HepG2 (cell line): ENCODE measurements around the gene SEZ6L. TPM values are rescaled to one million over a fixed set of nuclear protein-coding genes. Genes with fewer than 3 reads are reported as not detected.

ENCODE experiments used
- CERS6 ChIP-seq: sonication (generic); formaldehyde crosslinking; IDR thresholded peaks from 2 replicates; pipeline ENCODE4 v1.5.0; 2020; ENCODE audit warnings: missing genetic modification reagents
- CHCHD3 ChIP-seq: sonication (generic); formaldehyde crosslinking; IDR thresholded peaks from 2 replicates; pipeline ENCODE4 v1.8.0; 2022; ENCODE audit warnings: mild to moderate bottlenecking, missing genetic modification reagents, moderate library complexity
- DZIP1 ChIP-seq: sonication (generic); formaldehyde crosslinking; IDR thresholded peaks from 2 replicates; pipeline ENCODE4 v1.5.0; 2020; ENCODE audit warnings: mild to moderate bottlenecking, missing genetic modification reagents
- ERF ChIP-seq: IDR thresholded peaks from 2 replicates; pipeline ENCODE4 v1.6.1; 2018; ENCODE audit warnings: missing biosample characterization, missing genetic modification reagents
- FOXA1 ChIP-seq, 2 experiments: fragments of 450-650 bp in 1 of 2; sonication (generic) in 1 of 2; formaldehyde crosslinking in 1 of 2; IDR thresholded peaks; 2 replicates each; pipeline versions ENCODE4 v1.4.0 to v1.6.1; 2016 to 2020; ENCODE audit warnings: missing genetic modification reagents in 1 of 2
- GTF3A ChIP-seq: sonication (generic); formaldehyde crosslinking; conservative IDR thresholded peaks from 2 replicates; pipeline ENCODE4 v1.4.0; 2020; ENCODE audit warnings: mild to moderate bottlenecking, missing genetic modification reagents
- HNF4G ChIP-seq, 2 experiments: sonication (generic) in 1 of 2; formaldehyde crosslinking in 1 of 2; IDR thresholded peaks; 2 replicates each; pipeline versions ENCODE4 v1.4.0 to v1.6.1; 2011 to 2020; ENCODE audit warnings: borderline replicate concordance in 2 of 2, low read depth in 2 of 2, mild to moderate bottlenecking in 2 of 2, low read length in 1 of 2, missing genetic modification reagents in 1 of 2, moderate library complexity in 1 of 2
- LRRFIP1 ChIP-seq: sonication (generic); formaldehyde crosslinking; conservative IDR thresholded peaks from 2 replicates; pipeline ENCODE4 v1.4.0; 2020; ENCODE audit warnings: missing genetic modification reagents
- MEF2D ChIP-seq: sonication (generic); formaldehyde crosslinking; IDR thresholded peaks from 2 replicates; pipeline ENCODE4 v1.5.1; 2020; ENCODE audit warnings: mild to moderate bottlenecking, missing genetic modification reagents
- TOE1 ChIP-seq: sonication (generic); formaldehyde crosslinking; IDR thresholded peaks from 2 replicates; pipeline ENCODE4 v1.4.0; 2020; ENCODE audit warnings: mild to moderate bottlenecking, missing genetic modification reagents
- ZNF292 ChIP-seq: sonication (generic); formaldehyde crosslinking; IDR thresholded peaks from 2 replicates; pipeline ENCODE4 v1.8.1; 2022; ENCODE audit warnings: mild to moderate bottlenecking, low read depth, missing genetic modification reagents, borderline replicate concordance
- ZNF549 ChIP-seq: sonication (generic); formaldehyde crosslinking; IDR thresholded peaks from 2 replicates; pipeline ENCODE4 v1.5.0; 2020; ENCODE audit warnings: missing genetic modification reagents
- ZNF710 ChIP-seq: sonication (generic); formaldehyde crosslinking; IDR thresholded peaks from 2 replicates; pipeline ENCODE4 v1.5.0; 2020; ENCODE audit warnings: mild to moderate bottlenecking, missing genetic modification reagents, borderline replicate concordance
- ZNF776 ChIP-seq: sonication (generic); formaldehyde crosslinking; IDR thresholded peaks from 2 replicates; pipeline ENCODE4 v1.4.0; 2020; ENCODE audit warnings: mild to moderate bottlenecking, missing genetic modification reagents
- polyA plus RNA-seq, 8 experiments: library from polyadenylated mRNA; depleted of rRNA in 3 of 8; stranded (reverse) in 7 of 8; unstranded in 1 of 8; fragments of >200 nt; fragmentation: Illumina TruSeq in 4 of 8; extraction: Trizol in 4 of 8; gene quantifications; 2 replicates each; pipeline versions ENCODE4 v1.2.1 to v1.2.3, GENCODE V29; 2011 to 2016; ENCODE audit warnings: low read depth in 4 of 8, missing spikeins in 1 of 8, mixed read lengths in 1 of 8; ENCODE audit not compliant: insufficient read depth in 1 of 8
- total RNA-seq, 5 experiments: library from RNA; depleted of rRNA; stranded (reverse); fragments of >200 nt; fragmentation: Illumina TruSeq; extraction: Trizol; gene quantifications; 2 replicates each; pipeline ENCODE4 v1.2.3, GENCODE V29; 2016; ENCODE audit warnings: low read depth in 1 of 5
- TF ChIP-seq, protein P1 (sequence below): sonication (generic); IDR thresholded peaks from 2 replicates; pipeline ENCODE4 v1.6.1; 2016; ENCODE audit warnings: low read depth, borderline replicate concordance
- TF ChIP-seq, protein P2 (sequence below), 2 experiments: sonication (generic) in 1 of 2; formaldehyde crosslinking in 1 of 2; IDR thresholded peaks; 2 replicates each; pipeline versions ENCODE4 v1.5.1 to v1.6.1; 2011 to 2020; ENCODE audit warnings: borderline replicate concordance in 1 of 2, low read depth in 1 of 2, low read length in 1 of 2, mild to moderate bottlenecking in 1 of 2, missing genetic modification reagents in 1 of 2, moderate library complexity in 1 of 2

SEZ6L gene
- total and polyA plus RNA-seq, 2 of the 13 experiments (the other 11 are each of a cell fraction or from before 2014, with no cell fraction given): not detected

DNA sequence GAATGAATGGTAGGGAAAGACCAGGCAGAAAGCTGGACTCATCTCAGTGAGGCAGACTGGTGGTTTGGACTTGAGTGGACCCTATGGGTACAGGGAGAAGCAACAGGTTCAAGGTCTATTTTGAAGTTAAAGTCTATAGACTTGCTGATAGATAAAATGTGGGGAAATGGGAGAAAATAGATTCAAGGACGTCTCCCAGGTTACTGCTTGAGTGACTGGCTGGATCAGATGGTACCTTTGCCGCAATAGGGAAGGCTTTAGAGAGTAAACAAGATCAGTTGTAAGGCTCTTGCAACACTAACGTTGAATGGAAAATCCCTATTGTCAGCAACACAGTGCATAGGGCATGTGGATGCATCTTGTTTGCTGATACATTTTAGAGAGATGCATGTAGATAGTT lies 27.4 kb downstream of the SEZ6L start (continued):
- TF ChIP-seq MEF2D (CRISPR knock-in tag) (peak; percentile 85), ZNF292 (no peak), TOE1 (no peak), ZNF710 (CRISPR knock-in tag) (0 out of 2 replicates have a peak, but pooled peaks have one; percentile 45), HNF4G (IDR thresholded peaks at IDR 0.05; ENCODE audit: borderline replicate concordance, low read depth, low read length) (peak; percentile 49; the same call in 1 of the 2 replicates), HNF4G (CRISPR knock-in tag; IDR thresholded peaks at IDR 0.05; ENCODE audit: borderline replicate concordance, low read depth) (0 out of 2 replicates have a peak, but pooled peaks have one; percentile 20), ZNF776 (CRISPR knock-in tag) (no peak), DZIP1 (CRISPR knock-in tag) (no peak), GTF3A (no peak), ZNF549 (CRISPR knock-in tag) (no peak), FOXA1 (IDR thresholded peaks at IDR 0.05) (peak; percentile 71), FOXA1 (CRISPR knock-in tag; IDR thresholded peaks at IDR 0.05) (peak; percentile 89), CHCHD3 (CRISPR knock-in tag) (no peak), LRRFIP1 (CRISPR knock-in tag) (no peak), CERS6 (CRISPR knock-in tag) (no peak), ERF (CRISPR knock-in tag) (0 out of 2 replicates have a peak, but pooled peaks have one; percentile 19)
- TF ChIP-seq, protein P1, sequence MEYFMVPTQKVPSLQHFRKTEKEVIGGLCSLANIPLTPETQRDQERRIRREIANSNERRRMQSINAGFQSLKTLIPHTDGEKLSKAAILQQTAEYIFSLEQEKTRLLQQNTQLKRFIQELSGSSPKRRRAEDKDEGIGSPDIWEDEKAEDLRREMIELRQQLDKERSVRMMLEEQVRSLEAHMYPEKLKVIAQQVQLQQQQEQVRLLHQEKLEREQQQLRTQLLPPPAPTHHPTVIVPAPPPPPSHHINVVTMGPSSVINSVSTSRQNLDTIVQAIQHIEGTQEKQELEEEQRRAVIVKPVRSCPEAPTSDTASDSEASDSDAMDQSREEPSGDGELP: peak; percentile 75; the same call in 1 of the 2 replicates
- TF ChIP-seq, protein P2, sequence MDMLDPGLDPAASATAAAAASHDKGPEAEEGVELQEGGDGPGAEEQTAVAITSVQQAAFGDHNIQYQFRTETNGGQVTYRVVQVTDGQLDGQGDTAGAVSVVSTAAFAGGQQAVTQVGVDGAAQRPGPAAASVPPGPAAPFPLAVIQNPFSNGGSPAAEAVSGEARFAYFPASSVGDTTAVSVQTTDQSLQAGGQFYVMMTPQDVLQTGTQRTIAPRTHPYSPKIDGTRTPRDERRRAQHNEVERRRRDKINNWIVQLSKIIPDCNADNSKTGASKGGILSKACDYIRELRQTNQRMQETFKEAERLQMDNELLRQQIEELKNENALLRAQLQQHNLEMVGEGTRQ (IDR thresholded peaks at IDR 0.05; ENCODE audit: low read depth, low read length): 0 out of 2 replicates have a peak, but pooled peaks have one; percentile 23
- TF ChIP-seq, protein P2 (CRISPR knock-in tag; IDR thresholded peaks at IDR 0.05; ENCODE audit: borderline replicate concordance): no peak; the same call in 1 of the 2 replicates
